Measurements from ENCODE around the gene ALG13. TPM values are rescaled to one million over a fixed set of nuclear protein-coding genes. Genes with fewer than 3 reads are reported as not detected.

ALG13 gene
- total and polyA plus RNA-seq, 10 of the 15 experiments (the other 5 are each of a cell fraction or from before 2014, with no cell fraction given) = 30.5 to 119 (median 51.1) TPM

GRCh38 chrX:111756486-111756885, 75.5 kb downstream of the ALG13 start:
- CTCF ChIA-PET = no interaction called here
- no peaks in the 10 kb centered on the region for H3K9me3 ChIP-seq (replicated peaks; ENCODE audit: control insufficient read depth, insufficient read depth, low read length)
- no peaks in the 10 kb centered on the region for H3K4me1 ChIP-seq (ENCODE audit: control insufficient read depth, insufficient read depth, low read length)
- no peak for ATAC-seq
- H2AFZ ChIP-seq (ENCODE audit: control insufficient read depth, low read depth, low read length) = no peak overlapping the region
- RAD21 ChIA-PET (ENCODE audit: unreplicated experiment) = no interaction called here
- H3K4me3 ChIP-seq = no peak overlapping the region
- DNase-seq (ENCODE audit: low read depth, low spot score) = no peak
- SMC1A ChIA-PET (ENCODE audit: uncharacterized antibody, unreplicated experiment) = no interaction called here
- H3K9ac ChIP-seq (ENCODE audit: control insufficient read depth, insufficient read depth, low read length) = no peak overlapping the region
- H3K27me3 ChIP-seq (replicated peaks in 1 of 2; ENCODE audit: control insufficient read depth in 2 of 2, insufficient read depth in 2 of 2, low read length in 1 of 2) = no peaks in the 10 kb centered on the region
- no peaks in the 10 kb centered on the region for H4K20me1 ChIP-seq (ENCODE audit: control insufficient read depth, insufficient read depth)
- no peaks in the 10 kb centered on the region for H3K79me2 ChIP-seq (ENCODE audit: control insufficient read depth, insufficient read depth, low read length)
- in situ Hi-C loops (cut with MboI) = no loop called here
- no peaks in the 10 kb centered on the region for H3K36me3 ChIP-seq (ENCODE audit: control insufficient read depth in 2 of 2, insufficient read depth in 2 of 2, low read length in 1 of 2)
- WGBS (ENCODE audit: insufficient coverage, insufficient replicate concordance, low lambda C conversion rate, missing lambda C conversion rate) = 43% methylated on average over 2 of the region's 2 CpGs
- intact Hi-C loops (cut with micrococcal nuclease; ENCODE audit: unreplicated experiment) = no loop called here
- BruUV-seq (replicated peaks) = no TSS peak
- no peak overlapping the region for H3K4me2 ChIP-seq (ENCODE audit: control insufficient read depth, insufficient read depth)
- FAIRE-seq = no peak
- no peak overlapping the region for H3K27ac ChIP-seq (ENCODE audit: control insufficient read depth, insufficient read depth)
- POLR2A ChIA-PET = no interaction called here
- TF ChIP-seq ZZZ3 (IDR thresholded peaks at IDR 0.05; ENCODE audit: control insufficient read depth, insufficient read length, low read depth) (no peak), POLR2A (IDR thresholded peaks at IDR 0.05; ENCODE audit: low read depth, low read length) (no peak), ZBED1 (IDR thresholded peaks at IDR 0.05; ENCODE audit: borderline replicate concordance) (no peak), CEBPB (IDR thresholded peaks at IDR 0.05; ENCODE audit: borderline replicate concordance in 1 of 2, low read depth in 2 of 2, low read length in 2 of 2) (no peak), E2F4 (IDR thresholded peaks at IDR 0.05; ENCODE audit: low read depth, low read length) (no peak), TBL1XR1 (IDR thresholded peaks at IDR 0.05; ENCODE audit: low read depth, low read length) (no peak), TCF3 (IDR thresholded peaks at IDR 0.05; ENCODE audit: borderline replicate concordance, insufficient read depth, low read depth, low read length) (no peak), POLR2AphosphoS5 (IDR thresholded peaks at IDR 0.05; ENCODE audit: low read length) (no peak), ZNF592 (IDR thresholded peaks at IDR 0.05) (no peak), MTA2 (IDR thresholded peaks at IDR 0.05; ENCODE audit: low read depth) (no peak), RAD51 (IDR thresholded peaks at IDR 0.05) (no peak), ATF3 (IDR thresholded peaks at IDR 0.05; ENCODE audit: borderline replicate concordance, extremely low read depth, low read depth, low read length) (no peak), SRF (IDR thresholded peaks at IDR 0.05; ENCODE audit: low read depth in 2 of 2, low read length in 2 of 2) (no peak), RELB (IDR thresholded peaks at IDR 0.05; ENCODE audit: low read depth) (no peak), ZBTB33 (IDR thresholded peaks at IDR 0.05) (no peak)
